Vagina (tissue), 2 donors: ENCODE measurements around the gene TAF1B. TPM values are rescaled to one million over a fixed set of nuclear protein-coding genes. Genes with fewer than 3 reads are reported as not detected.

ENCODE experiments used
- DNase-seq, 2 donors: peaks; one replicate each; pipeline ENCODE4 v3.0.0-alpha.2; 2017; ENCODE audit errors: extremely low spot score in 2 of 2
- H3K27ac ChIP-seq: fragments of 200-600 bp; sonication (generic); one replicate; pipeline ENCODE4 v1.5.1; 2019
- H3K27me3 ChIP-seq: fragments of 200-600 bp; sonication (generic); one replicate; pipeline ENCODE4 v1.5.1; 2019
- H3K36me3 ChIP-seq, 2 donors: fragments of 200-600 bp; sonication (generic); one replicate each; pipeline ENCODE4 v1.5.1; 2017 to 2019
- H3K4me1 ChIP-seq: fragments of 200-600 bp; sonication (generic); one replicate; pipeline ENCODE4 v1.5.1; 2019
- H3K4me3 ChIP-seq, 2 donors: fragments of 200-600 bp; sonication (generic); 1 replicate in 1 of 2; 2 replicates in 1 of 2; pipeline ENCODE4 v1.5.1; 2016 to 2019
- H3K9me3 ChIP-seq: fragments of 200-600 bp; sonication (generic); one replicate; pipeline ENCODE4 v1.5.1; 2019
- CTCF ChIP-seq, 3 experiments: fragments of 450-650 bp in 2 of 3; fragments of 200-600 bp in 1 of 3; sonication (generic) in 1 of 3; IDR thresholded peaks; one replicate each; pipeline ENCODE4 v1.5.1; 2017 to 2019; ENCODE audit warnings: antibody characterized with exemption in 3 of 3, mild to moderate bottlenecking in 2 of 3, moderate library complexity in 2 of 3
- POLR2A ChIP-seq, 2 donors: fragments of 450-650 bp; IDR thresholded peaks; one replicate each; pipeline ENCODE4 v1.6.1; 2017; ENCODE audit warnings: antibody characterized with exemption in 2 of 2, mild to moderate bottlenecking in 2 of 2, moderate library complexity in 2 of 2
- POLR2AphosphoS5 ChIP-seq, 2 donors: sonication (generic); formaldehyde crosslinking; IDR thresholded peaks; one replicate each; pipeline ENCODE4 v1.9.0; 2017; ENCODE audit warnings: antibody characterized with exemption in 2 of 2, mild to moderate bottlenecking in 2 of 2, low read depth in 1 of 2; ENCODE audit not compliant: insufficient read depth in 1 of 2
- intact Hi-C: fragments of 100-400 bp; cut with DNase I; formaldehyde crosslinking; loops from one replicate; pipeline ENCODE4 v1.15.1; 2023
- total RNA-seq: library from RNA; depleted of rRNA; stranded (reverse); fragments of >200 nt; gene quantifications from one replicate; pipeline ENCODE4 v1.2.3, GENCODE V29; 2016

The TAF1B gene
- total RNA-seq, 1 donor from 2014 or later, result 20.1 TPM

DNA sequence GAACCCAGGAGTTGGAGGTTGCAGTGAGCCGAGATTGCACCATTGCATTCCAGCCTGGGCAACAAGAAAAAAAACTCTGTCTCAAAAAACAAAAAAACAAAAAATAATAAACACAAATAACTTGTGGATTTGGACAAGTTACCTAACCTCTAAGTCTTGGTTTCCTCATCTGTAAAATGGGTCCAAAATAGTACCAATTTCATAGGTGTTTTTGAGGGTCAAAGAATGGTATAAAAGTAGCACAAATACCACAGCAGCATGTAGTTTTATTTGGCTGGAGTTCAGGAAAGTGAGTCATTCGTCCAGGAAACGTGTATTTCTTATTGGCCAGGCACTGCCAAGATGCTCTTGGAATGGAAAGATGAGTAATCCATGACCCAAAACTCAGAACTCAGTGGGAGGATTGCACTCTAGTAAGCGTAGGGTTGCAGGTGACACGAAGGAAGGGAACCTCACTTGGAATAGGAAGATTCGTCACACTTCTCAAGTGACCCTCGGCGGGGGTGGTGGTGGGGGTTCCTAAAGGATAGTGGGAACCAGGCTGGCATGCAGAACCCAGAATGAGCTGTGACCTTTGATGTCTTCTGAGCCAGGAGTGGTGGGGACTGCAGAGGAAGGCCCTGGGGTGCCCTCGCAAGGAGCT lies 132.7 kb downstream of the TAF1B start:
- Histone ChIP-seq H3K9me3 (no peaks in the 10 kb centered on the region), H3K27me3 (no peaks in the 10 kb centered on the region), H3K4me3 (no peak overlapping the region), H3K27ac (no peak overlapping the region), H3K36me3 (no peaks in the 10 kb centered on the region), H3K4me1 (peaks cover 26% of the 10 kb centered on the region)
- intact Hi-C loops, result no loop called here
- DNase-seq, result no peak
- no peak for TF ChIP-seq POLR2A (IDR thresholded peaks at IDR 0.05)
- TF ChIP-seq CTCF (IDR thresholded peaks at IDR 0.05), result no peak
- TF ChIP-seq POLR2AphosphoS5 (IDR thresholded peaks at IDR 0.05; ENCODE audit: insufficient read depth in 1 of 2, low read depth in 1 of 2), result peak in 1 of 2 donors; percentile 62

GRCh38 chr2:9979977-9980376 lies 136.7 kb downstream of the TAF1B start:
- Histone ChIP-seq H3K9me3 (no peaks in the 10 kb centered on the region), H3K4me1 (peaks cover 19% of the 10 kb centered on the region), H3K4me3 (no peak overlapping the region), H3K27ac (no peak overlapping the region), H3K27me3 (no peaks in the 10 kb centered on the region), H3K36me3 (no peaks in the 10 kb centered on the region)
- no peak for TF ChIP-seq POLR2A (IDR thresholded peaks at IDR 0.05)
- DNase-seq, result peak in 1 of 2 donors; percentile 27
- intact Hi-C loops, result loop anchor here (5.0 kb wide), 1 partner anchor 62 kb away; the partner anchor contains the start of gene KLF11

GRCh38 chr2:9980520-9980919 lies 137.2 kb downstream of the TAF1B start:
- Histone ChIP-seq H3K4me3 (no peak overlapping the region), H3K27me3 (no peaks in the 10 kb centered on the region), H3K4me1 (peaks cover 16% of the 10 kb centered on the region), H3K27ac (no peak overlapping the region), H3K9me3 (no peaks in the 10 kb centered on the region), H3K36me3 (no peaks in the 10 kb centered on the region)
- intact Hi-C loops, result loop anchor here (5.0 kb wide), 1 partner anchor 62 kb away; the partner anchor contains the start of gene KLF11
- TF ChIP-seq POLR2AphosphoS5 (IDR thresholded peaks at IDR 0.05; ENCODE audit: insufficient read depth in 1 of 2, low read depth in 1 of 2) (no peak), POLR2A (IDR thresholded peaks at IDR 0.05) (no peak), CTCF (IDR thresholded peaks at IDR 0.05) (no peak)
- DNase-seq, result no peak

GRCh38 chr2:9981655-9982054 lies 138.4 kb downstream of the TAF1B start:
- Histone ChIP-seq H3K9me3 (no peaks in the 10 kb centered on the region), H3K4me1 (peaks cover 19% of the 10 kb centered on the region), H3K27ac (peak overlapping the region; percentile 72), H3K27me3 (no peaks in the 10 kb centered on the region), H3K36me3 (no peaks in the 10 kb centered on the region), H3K4me3 (no peak overlapping the region)
- intact Hi-C loops, result loop anchor here (5.0 kb wide), 1 partner anchor 61 kb away; the partner anchor contains the start of gene KLF11
- peak in 1 of 2 donors; percentile 10 for DNase-seq
- TF ChIP-seq POLR2AphosphoS5 (IDR thresholded peaks at IDR 0.05; ENCODE audit: insufficient read depth in 1 of 2, low read depth in 1 of 2) (no peak), CTCF (IDR thresholded peaks at IDR 0.05) (no peak), POLR2A (IDR thresholded peaks at IDR 0.05) (no peak)

DNA sequence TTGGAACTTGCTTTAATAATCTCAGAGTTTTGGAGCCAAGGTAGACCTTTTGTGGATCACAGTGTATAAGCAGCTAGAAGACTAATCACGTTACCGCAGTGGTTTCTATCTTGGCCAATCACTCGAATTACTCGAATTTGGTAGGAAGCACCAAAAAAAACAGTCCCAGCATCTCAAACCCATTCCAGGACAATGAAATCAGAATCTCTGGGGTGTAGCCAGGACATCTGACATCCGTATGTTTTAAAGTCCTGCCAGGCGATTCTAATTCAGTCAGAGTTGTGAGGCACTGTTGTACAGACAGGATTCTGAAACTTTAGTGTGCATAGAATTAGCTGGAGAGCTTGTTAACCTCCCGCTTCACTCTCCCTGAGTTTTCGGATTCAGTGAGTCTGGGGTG lies 139.0 kb downstream of the TAF1B start:
- Histone ChIP-seq H3K27ac (peak overlapping the region; percentile 72), H3K9me3 (no peaks in the 10 kb centered on the region), H3K36me3 (no peaks in the 10 kb centered on the region), H3K27me3 (no peaks in the 10 kb centered on the region), H3K4me3 (no peak overlapping the region), H3K4me1 (peaks cover 19% of the 10 kb centered on the region)
- intact Hi-C loops, result loop anchor here (5.0 kb wide), 1 partner anchor 60 kb away; the partner anchor contains the start of gene KLF11
- TF ChIP-seq POLR2AphosphoS5 (IDR thresholded peaks at IDR 0.05; ENCODE audit: insufficient read depth in 1 of 2, low read depth in 1 of 2), result peak in 1 of 2 donors; percentile 13
- no peak for TF ChIP-seq CTCF (IDR thresholded peaks at IDR 0.05)
- DNase-seq, result peak in 1 of 2 donors; percentile 75
